ENCODE measurements around the gene SLC6A1. TPM values are rescaled to one million over a fixed set of nuclear protein-coding genes. Genes with fewer than 3 reads are reported as not detected.

SLC6A1 gene
- total RNA-seq (2022): not detected in 2 replicates
- Bru-seq, nascent RNA: not detected
- not detected for BruChase-seq, experiment 1, labeled RNA remaining after a 2-hour chase
- BruChase-seq, experiment 2, labeled RNA remaining after a 6-hour chase: not detected
- long read RNA-seq: 0 reads

- Mint-ChIP-seq H3K27ac (ENCODE audit: unreplicated experiment) (no peak within 1 kb of the TSS), H3K27me3 (ENCODE audit: insufficient read depth, unreplicated experiment) (peaks cover 29% of the 10 kb centered on the region), H3K4me1 (ENCODE audit: low read depth, unreplicated experiment) (no peaks in the 10 kb centered on the region), H3K9me3 (ENCODE audit: unreplicated experiment) (no peaks in the 10 kb centered on the region), H3K36me3 (ENCODE audit: insufficient read depth, unreplicated experiment) (no peaks in the 10 kb centered on the region), H3K4me3 (ENCODE audit: unreplicated experiment) (peak within 1 kb of the TSS; percentile 4)
- no peak within 1 kb of the TSS for H3K4me3 ChIP-seq (ENCODE audit: low read depth, low read length)
- ChIA-PET POLR2A (no interaction called here), CTCF (no interaction called here)
- H3K9me3 ChIP-seq: no peaks in the 10 kb centered on the region
- intact Hi-C loops (cut with micrococcal nuclease; ENCODE audit: unreplicated experiment): no loop called here
- DNase-seq: no peak
- H3K36me3 ChIP-seq (ENCODE audit: control insufficient read depth, insufficient read depth, low read length): no peaks in the 10 kb centered on the region
- TF ChIP-seq, protein P1, sequence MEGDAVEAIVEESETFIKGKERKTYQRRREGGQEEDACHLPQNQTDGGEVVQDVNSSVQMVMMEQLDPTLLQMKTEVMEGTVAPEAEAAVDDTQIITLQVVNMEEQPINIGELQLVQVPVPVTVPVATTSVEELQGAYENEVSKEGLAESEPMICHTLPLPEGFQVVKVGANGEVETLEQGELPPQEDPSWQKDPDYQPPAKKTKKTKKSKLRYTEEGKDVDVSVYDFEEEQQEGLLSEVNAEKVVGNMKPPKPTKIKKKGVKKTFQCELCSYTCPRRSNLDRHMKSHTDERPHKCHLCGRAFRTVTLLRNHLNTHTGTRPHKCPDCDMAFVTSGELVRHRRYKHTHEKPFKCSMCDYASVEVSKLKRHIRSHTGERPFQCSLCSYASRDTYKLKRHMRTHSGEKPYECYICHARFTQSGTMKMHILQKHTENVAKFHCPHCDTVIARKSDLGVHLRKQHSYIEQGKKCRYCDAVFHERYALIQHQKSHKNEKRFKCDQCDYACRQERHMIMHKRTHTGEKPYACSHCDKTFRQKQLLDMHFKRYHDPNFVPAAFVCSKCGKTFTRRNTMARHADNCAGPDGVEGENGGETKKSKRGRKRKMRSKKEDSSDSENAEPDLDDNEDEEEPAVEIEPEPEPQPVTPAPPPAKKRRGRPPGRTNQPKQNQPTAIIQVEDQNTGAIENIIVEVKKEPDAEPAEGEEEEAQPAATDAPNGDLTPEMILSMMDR (IDR thresholded peaks at IDR 0.05; ENCODE audit: insufficient read depth in 1 of 2, low read depth in 1 of 2, low read length in 1 of 2, severe bottlenecking in 1 of 2, unreplicated experiment in 1 of 2): no peak
- no peaks in the 10 kb centered on the region; the same call in none of the 2 replicates for H3K27me3 ChIP-seq (replicated peaks; ENCODE audit: control insufficient read depth, insufficient read depth, low read length)
- H3K4me1 ChIP-seq: no peaks in the 10 kb centered on the region
- no TSS peak for BruUV-seq (replicated peaks)
Observed at GRCh38 chr3:10992017-10992942, at the start of gene SLC6A1. TSS of gene SLC6A1 (plus strand) at chr3:10992748. CDS start at chr3:11017212, 24,464 bp downstream.

GRCh38 chr3:10944866-10945265 lies 47.7 kb upstream of the SLC6A1 start:
- Mint-ChIP-seq H3K4me3 (ENCODE audit: unreplicated experiment) (no peak overlapping the region), H3K36me3 (ENCODE audit: insufficient read depth, unreplicated experiment) (no peaks in the 10 kb centered on the region), H3K4me1 (ENCODE audit: low read depth, unreplicated experiment) (no peaks in the 10 kb centered on the region), H3K9me3 (ENCODE audit: unreplicated experiment) (no peaks in the 10 kb centered on the region), H3K27ac (ENCODE audit: unreplicated experiment) (no peak overlapping the region), H3K27me3 (ENCODE audit: insufficient read depth, unreplicated experiment) (peaks cover 12% of the 10 kb centered on the region)
- POLR2A ChIA-PET: no interaction called here
- DNase-seq: no peak
- Histone ChIP-seq H3K27me3 (replicated peaks; ENCODE audit: control insufficient read depth, insufficient read depth, low read length) (no peaks in the 10 kb centered on the region), H3K4me1 (no peaks in the 10 kb centered on the region), H3K36me3 (ENCODE audit: control insufficient read depth, insufficient read depth, low read length) (no peaks in the 10 kb centered on the region), H3K4me3 (ENCODE audit: low read depth, low read length) (no peak overlapping the region), H3K9me3 (0 out of 2 replicates have a peak, but pooled peaks cover 3% of the 10 kb centered on the region)
- CTCF ChIA-PET: no interaction called here
- BruUV-seq (replicated peaks): no TSS peak
- TF ChIP-seq, protein P1 (IDR thresholded peaks at IDR 0.05; ENCODE audit: insufficient read depth in 1 of 2, low read depth in 1 of 2, low read length in 1 of 2, severe bottlenecking in 1 of 2, unreplicated experiment in 1 of 2): no peak
- intact Hi-C loops (cut with micrococcal nuclease; ENCODE audit: unreplicated experiment): loop anchor here (1.0 kb wide), 1 partner anchor 187 kb away; no protein-coding TSS in a partner anchor

DNA sequence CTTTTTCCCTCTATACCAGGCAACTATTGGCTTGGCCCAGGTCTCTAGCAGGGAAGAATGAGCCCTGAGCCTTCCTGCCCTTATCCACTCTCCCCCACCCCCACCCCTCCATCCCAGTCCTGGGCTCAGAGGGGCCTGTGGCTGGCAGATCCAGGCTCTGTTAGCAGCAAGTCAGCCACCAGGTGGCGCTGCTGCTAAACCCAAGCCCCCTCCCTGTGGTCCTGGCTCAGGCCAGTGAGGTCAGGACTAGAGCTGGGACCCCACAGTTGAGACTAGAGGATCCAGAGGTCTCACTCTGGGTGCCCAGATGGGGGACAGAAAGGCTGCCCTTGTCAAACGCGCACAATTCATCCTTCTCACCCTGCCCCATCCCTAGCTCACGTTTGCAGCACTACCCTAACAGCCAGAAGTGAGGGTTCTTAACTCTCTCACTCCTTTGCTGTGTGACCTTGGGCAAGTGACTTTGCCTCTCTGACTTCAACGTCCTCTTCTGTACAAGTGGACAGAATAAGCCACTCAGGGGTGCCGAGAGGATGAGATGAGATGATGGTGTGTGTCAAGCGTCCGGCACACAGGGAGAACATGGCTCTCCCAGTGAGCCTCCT lies 46.8 kb upstream of the SLC6A1 start:
- no peaks in the 10 kb centered on the region for H3K4me1 ChIP-seq
- Mint-ChIP-seq H3K36me3 (ENCODE audit: insufficient read depth, unreplicated experiment) (no peaks in the 10 kb centered on the region), H3K27ac (ENCODE audit: unreplicated experiment) (no peak overlapping the region), H3K4me1 (ENCODE audit: low read depth, unreplicated experiment) (no peaks in the 10 kb centered on the region), H3K27me3 (ENCODE audit: insufficient read depth, unreplicated experiment) (peaks cover 14% of the 10 kb centered on the region), H3K4me3 (ENCODE audit: unreplicated experiment) (no peak overlapping the region), H3K9me3 (ENCODE audit: unreplicated experiment) (no peaks in the 10 kb centered on the region)
- H3K36me3 ChIP-seq (ENCODE audit: control insufficient read depth, insufficient read depth, low read length): no peaks in the 10 kb centered on the region
- intact Hi-C loops (cut with micrococcal nuclease; ENCODE audit: unreplicated experiment): loop anchor here (1.0 kb wide), 1 partner anchor 187 kb away; no protein-coding TSS in a partner anchor
- BruUV-seq (replicated peaks): no TSS peak
- TF ChIP-seq, protein P1 (IDR thresholded peaks at IDR 0.05; ENCODE audit: insufficient read depth in 1 of 2, low read depth in 1 of 2, low read length in 1 of 2, severe bottlenecking in 1 of 2, unreplicated experiment in 1 of 2): peak; percentile 76 to 80
- 0 out of 2 replicates have a peak, but pooled peaks cover 3% of the 10 kb centered on the region for H3K9me3 ChIP-seq
- peak; percentile 57 to 66 for DNase-seq
- no peak overlapping the region for H3K4me3 ChIP-seq (ENCODE audit: low read depth, low read length)
- H3K27me3 ChIP-seq (replicated peaks; ENCODE audit: control insufficient read depth, insufficient read depth, low read length): no peaks in the 10 kb centered on the region
- ChIA-PET CTCF (interaction anchor here (0.5 to 1.2 kb wide), 2 partner anchors 187 to 755 kb away, joined by 3 to 4 read pairs; no protein-coding TSS in a partner anchor), POLR2A (no interaction called here)
